Panc1 (cell line): Measurements from ENCODE around the gene FANCD2.

Source experiments
- CTCF ChIP-seq: fragments of 450-650 bp; IDR thresholded peaks from 2 replicates; pipeline ENCODE4 v1.5.1; 2017; ENCODE audit warnings: mild to moderate bottlenecking
- REST ChIP-seq, 2 experiments: IDR thresholded peaks; 2 replicates each; pipeline ENCODE4 v1.6.1; 2011 to 2012; ENCODE audit warnings: low read depth in 2 of 2, control low read depth in 1 of 2, low read length in 1 of 2, mild to moderate bottlenecking in 1 of 2, moderate library complexity in 1 of 2; ENCODE audit not compliant: insufficient read depth in 1 of 2

- TF ChIP-seq REST (IDR thresholded peaks at IDR 0.05; ENCODE audit: insufficient read depth in 1 of 2, low read depth in 2 of 2, low read length in 1 of 2) (no peak), CTCF (no peak)
These were observed 63.9 kb downstream of the FANCD2 start for GRCh38 chr3:10090179-10090578.
